Endometrium (tissue), 2 donors: ENCODE data around the gene EFHC2.
"Not testable (repeated sequence)": the region's sequence is repeated elsewhere in the genome, so short reads cannot be mapped to it uniquely, and the experiment has no call there.

Source experiments
- FAIRE-seq: peaks from 2 replicates; lab custom pipeline; 2012; peaks lifted over from hg19 to GRCh38; lab: Jason Lieb, UNC
- donor health status: control.
- donor health status: control.

The EFHC2 gene

GRCh38 chrX:44299177-44299576, 44.3 kb downstream of the EFHC2 start:
- no peak for FAIRE-seq

- FAIRE-seq: no peak
Observed at GRCh38 chrX:44291468-44292092, 51.9 kb downstream of the EFHC2 start.

DNA sequence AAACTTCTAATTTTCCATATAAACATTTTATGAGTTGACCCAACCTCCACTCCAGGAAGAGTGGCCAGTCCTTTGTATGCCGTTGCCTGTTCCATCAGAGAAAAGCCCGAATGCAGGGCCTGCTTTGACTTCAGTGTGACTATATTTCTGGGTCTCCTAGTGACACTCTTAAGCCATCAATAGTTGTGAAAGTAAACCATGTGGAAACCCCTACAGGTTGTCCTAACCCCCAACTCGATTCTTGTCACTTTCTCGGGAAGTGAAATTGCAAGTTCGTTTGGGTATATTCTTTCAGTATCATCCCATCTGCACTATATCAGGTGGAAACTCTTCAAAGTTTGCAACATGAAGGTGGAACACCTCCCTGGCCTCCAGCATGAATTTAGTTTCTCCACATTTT, 52.8 kb downstream of the EFHC2 start:
- no peak for FAIRE-seq

DNA sequence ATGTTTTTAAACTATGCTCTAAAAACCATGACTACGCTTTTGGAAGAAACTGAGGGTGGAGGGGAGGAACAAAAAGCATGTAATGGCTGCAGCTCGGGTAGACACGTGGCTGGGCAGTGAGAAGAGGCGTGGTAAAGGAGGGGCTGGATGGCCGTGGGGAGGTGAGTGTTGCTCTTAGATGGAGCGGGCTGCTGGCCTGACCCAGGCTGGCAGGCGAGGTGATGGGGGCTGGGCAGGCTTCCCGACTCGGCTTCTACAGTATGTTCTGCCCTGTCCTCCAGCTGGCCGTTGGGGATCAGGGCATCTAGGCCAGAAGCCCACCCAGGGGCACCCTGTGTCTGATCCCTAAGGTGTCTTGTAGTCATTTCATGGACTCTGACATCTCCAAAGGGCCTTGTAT, 60.7 kb downstream of the EFHC2 start:
- FAIRE-seq: no peak

- no peak for FAIRE-seq
Observed at GRCh38 chrX:44280116-44280515, 63.4 kb downstream of the EFHC2 start.

DNA sequence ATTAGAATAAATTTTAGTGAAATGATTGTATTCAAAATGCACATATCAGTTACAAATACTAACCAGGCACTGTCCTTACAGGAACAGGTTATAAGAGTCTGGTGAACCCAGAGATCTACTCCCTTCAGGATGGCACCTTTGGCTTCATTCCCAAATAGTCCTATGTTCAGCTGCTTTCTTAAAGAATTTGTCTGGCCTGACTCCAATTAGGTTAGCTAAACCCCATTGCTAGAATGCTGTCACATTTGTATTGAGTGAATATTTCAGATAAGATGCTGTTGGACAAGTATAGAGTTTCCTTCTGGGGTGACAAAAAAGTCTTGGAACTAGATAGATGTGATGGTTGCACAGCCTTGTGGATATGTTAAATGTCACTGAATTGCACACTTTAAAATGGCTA, 69.4 kb downstream of the EFHC2 start:
- no peak for FAIRE-seq

DNA sequence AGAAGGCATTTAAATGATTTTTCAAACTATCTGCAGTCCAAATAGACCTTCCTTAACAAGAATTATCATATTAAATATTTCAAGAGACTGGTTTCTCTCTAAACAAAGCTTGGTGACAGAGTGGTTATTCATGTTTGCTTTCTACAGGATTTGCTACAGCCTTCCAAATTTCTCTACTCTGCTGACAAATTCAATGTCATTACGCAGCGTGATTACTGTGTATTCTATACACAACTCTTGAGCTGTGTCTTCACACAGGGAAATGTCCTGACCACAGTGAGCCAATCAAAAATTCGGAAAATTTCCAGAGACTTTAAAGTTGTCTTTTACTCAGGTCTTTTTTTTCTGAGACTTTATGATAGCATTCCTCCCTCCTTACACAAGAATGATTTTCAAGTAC, 75.6 kb downstream of the EFHC2 start:
- FAIRE-seq: no peak

DNA sequence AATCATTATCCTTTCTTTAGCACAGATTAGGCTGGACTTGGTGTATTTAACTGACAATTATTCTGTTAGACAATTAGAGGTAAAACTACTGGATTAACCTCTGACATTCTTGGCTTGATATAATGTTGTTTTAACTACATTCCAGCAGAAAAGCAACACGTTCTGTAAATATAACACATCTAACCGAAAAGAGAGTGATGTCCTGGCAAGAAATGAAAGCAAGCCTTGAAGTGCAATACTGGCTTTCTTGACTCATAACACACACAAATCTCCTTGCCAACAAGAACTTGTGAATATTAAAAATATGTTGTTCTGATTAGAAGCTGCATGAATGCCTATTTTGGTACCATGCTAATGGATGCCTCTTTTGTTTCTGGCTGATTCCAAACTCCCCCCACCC, 76.4 kb downstream of the EFHC2 start:
- FAIRE-seq: no peak

DNA sequence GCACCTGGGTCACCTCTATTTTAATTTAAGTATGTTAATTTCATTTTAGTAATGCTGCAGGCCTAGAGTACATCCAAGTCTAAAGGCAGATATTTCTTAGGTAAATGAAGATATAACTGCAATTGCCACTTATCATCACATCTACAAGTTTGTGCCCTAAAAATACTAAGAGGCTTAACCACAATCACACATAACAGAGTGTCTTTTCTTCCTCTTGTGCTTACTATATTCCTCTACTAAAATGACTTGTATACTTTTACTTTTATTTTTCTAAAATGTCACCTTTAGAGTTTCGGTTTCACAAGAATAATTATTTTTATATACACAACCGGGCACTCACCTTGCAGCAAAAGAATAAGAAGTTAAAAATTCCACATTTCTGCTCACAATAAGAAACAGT, 77.9 kb downstream of the EFHC2 start:
- FAIRE-seq: no peak

DNA sequence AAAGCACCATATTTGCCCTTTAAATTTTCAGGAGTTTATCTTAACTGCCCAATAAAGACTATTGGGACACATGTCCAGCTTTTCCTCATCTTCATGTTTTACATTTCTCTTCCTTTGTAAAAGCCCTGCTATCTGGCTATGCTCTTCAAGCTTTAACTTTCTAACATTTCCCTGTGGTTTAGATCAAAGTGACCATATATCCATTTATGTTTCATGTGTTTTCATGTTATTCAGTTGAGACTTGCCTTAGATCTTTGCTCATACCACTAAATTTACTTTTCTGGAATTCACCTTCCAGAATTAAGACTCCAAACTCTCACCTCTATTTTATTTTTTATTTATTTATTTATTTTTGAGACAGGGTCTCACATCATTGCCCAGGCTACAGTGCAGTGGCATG, 78.5 kb downstream of the EFHC2 start:
- FAIRE-seq: no peak

- no peak for FAIRE-seq
Observed at GRCh38 chrX:44261286-44261685, 82.2 kb downstream of the EFHC2 start.

- FAIRE-seq: no peak
Observed at GRCh38 chrX:44260609-44261008, 82.9 kb downstream of the EFHC2 start.

- FAIRE-seq: not testable (repeated sequence)
Observed at GRCh38 chrX:44255742-44256141, 87.7 kb downstream of the EFHC2 start.

GRCh38 chrX:44253575-44253942, 89.9 kb downstream of the EFHC2 start:
- FAIRE-seq: no peak

DNA sequence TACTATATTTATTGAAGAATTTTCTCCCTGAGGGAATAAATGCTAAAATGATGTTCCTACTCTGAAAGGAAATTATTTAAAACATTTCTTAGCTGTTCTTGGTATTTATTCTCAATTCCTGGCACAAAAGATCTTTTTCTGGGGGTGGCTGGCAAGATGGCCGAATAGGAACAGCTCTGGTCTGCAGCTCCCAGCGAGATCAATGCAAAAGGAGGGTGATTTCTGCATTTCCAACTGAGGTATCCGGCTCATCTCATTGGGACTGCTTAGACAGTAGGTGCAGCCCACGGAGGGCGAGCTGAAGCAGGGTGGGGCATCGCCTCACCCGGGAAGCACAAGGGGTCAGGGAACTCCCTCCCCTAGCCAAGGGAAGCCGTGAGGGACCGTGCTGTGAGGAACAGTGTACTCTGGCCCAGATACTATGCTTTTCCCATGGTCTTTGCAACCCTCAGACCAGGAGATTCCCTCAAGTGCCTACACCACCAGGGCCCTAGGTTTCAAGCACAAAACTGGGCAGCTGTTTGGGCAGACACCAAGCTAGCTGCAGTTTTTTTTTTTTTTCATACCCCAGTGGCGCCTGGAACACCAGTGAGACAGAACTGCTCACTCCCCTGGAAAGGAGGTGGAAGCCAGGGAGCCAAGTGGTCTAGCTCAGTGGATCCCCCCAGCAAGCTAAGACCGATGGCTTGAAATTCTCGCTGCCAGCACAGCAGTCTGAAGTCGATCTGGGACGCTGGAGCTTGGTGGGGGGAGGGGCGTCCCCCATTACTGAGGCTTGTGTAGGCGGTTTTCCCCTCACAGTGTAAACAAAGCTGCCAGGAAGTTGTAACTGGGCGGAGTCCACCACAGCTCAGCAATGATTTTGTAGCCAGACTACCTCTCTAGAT, 90.5 kb downstream of the EFHC2 start:
- FAIRE-seq: not testable (repeated sequence)

GRCh38 chrX:44247468-44247867, 96.0 kb downstream of the EFHC2 start:
- FAIRE-seq: no peak

DNA sequence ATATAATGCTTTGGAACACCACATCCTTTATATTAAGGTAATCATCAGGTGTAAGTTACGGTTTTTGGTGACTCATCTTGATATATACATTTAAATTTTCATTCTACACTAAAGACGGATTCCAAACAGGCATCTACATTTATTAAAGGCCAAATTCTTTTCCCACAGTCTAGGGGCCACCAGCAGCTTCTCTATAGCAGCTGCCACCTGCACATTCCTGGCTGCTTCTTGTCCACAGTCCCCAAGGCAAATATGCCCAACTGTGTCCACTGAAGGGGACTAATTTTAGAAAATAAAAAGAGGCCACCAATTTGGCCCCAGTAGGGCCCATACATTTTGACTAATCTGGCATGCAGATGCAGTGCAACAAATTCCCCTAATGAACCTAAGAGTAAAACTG, 96.6 kb downstream of the EFHC2 start:
- no peak for FAIRE-seq

DNA sequence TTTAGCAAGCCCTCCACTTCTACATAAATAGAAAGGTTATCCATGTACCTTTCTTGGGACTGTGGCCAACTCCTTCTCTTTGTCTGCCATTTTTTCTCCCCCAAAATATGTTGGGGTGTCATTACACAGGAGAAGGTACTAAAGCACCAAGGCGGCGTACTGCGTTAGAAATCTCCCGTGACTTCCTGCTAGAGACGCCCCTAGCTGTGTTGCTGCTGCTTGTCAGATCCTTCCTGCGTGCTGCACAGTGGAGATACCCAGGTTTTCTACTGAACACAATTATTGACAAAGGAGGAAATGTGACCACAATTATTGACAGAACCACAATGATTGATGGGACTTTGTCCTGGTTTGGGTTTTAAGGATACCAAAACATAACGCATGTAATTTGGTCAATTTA, 97.7 kb downstream of the EFHC2 start:
- no peak for FAIRE-seq

GRCh38 chrX:44244008-44244407, 99.5 kb downstream of the EFHC2 start:
- FAIRE-seq: peak; percentile 55

DNA sequence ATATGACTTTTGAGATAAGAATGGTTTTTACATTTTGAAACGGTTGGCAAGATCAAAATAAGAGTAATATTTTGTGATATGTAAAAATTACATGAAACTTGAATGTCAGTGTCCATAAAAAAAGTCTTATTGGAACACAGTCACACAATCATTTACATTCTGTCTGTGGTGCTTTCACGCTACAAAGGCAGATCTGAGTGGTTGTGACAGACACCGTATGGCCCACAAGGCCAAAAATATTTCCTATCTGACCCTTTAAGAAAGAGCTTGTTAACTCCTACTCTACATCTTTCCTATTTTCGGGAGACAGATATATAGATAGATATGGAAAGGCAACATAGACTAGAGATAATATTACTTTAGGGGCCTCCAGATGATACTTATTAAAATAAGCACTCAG, 101.9 kb downstream of the EFHC2 start:
- no peak for FAIRE-seq

- FAIRE-seq: no peak
Observed at GRCh38 chrX:44240036-44240435, 103.4 kb downstream of the EFHC2 start.

- FAIRE-seq: no peak
Observed at GRCh38 chrX:44239036-44239435, 104.4 kb downstream of the EFHC2 start.

GRCh38 chrX:44235534-44235933, 107.9 kb downstream of the EFHC2 start:
- no peak for FAIRE-seq

DNA sequence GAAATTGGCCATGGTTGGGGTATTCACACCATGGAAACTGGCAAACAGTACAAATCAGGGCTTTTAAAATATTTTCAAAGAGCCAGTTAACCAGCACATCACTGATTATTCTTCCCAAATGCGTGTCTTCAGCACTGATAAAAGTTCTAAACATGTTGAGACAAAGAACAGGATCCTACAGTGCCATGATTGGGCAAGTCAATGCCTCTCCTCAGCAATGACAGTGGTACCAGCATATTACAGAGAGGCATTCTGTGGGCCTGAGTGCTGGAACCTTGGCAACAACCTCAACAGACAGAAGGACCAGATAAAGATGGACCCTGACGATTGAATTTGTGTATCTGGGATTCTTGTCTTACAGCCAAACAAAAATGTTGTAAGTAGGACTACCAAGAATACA, 108.9 kb downstream of the EFHC2 start:
- no peak for FAIRE-seq
